K562 treated with DMSO at 1 percent for 48 hours (cell line): ENCODE data around the gene PCYT1A. TPM values are rescaled to one million over a fixed set of nuclear protein-coding genes. Genes with fewer than 3 reads are reported as not detected.

ENCODE experiments used
- total RNA-seq: library from RNA; unstranded; fragments of 300-600 nt; gene quantifications from 2 replicates; pipeline ENCODE4 v1.2.3, GENCODE V29; 2022; ENCODE audit warnings: low replicate concordance; ENCODE audit errors: extremely low read depth

PCYT1A gene
- total RNA-seq, result not detected in 2 replicates

DNA sequence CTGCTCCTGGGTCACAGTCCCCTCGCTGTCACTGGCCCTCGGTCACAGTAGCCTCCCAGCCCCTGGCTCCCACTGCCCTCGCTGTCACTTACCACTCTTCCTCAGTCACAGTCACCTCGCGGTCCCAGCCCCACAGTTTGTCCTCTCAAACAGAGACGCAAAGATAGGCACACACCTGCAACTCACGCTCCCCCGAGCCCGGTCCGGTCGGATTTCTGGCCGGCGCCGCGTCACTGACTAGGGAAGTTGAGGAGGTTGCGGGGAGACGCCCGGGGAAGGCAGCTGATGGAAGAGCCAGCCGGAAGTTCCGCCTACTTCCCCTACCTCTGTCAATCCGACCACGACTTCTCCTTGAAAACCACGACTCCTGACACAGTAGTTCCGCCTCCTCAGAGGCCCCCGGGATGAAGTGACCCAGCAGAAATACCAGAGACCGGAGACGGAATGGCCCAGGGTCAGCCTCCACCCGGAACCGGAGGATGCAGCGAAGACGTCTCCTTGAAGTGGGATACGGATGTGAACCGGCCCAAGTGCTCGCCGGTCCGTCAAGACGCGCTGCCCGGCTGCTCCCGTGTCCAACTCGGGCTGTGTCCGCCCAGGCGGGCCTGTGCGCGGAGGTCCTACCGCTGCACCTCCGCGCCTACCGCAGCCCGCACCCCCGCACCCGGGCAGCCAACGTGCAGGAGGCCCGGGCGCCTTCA is at the start of gene PCYT1A:
Gene PCYT1A (minus strand): TSS at position 287 of the 701 bp plus-strand sequence. CDS start 17,195 bp downstream, outside the sequence.

DNA sequence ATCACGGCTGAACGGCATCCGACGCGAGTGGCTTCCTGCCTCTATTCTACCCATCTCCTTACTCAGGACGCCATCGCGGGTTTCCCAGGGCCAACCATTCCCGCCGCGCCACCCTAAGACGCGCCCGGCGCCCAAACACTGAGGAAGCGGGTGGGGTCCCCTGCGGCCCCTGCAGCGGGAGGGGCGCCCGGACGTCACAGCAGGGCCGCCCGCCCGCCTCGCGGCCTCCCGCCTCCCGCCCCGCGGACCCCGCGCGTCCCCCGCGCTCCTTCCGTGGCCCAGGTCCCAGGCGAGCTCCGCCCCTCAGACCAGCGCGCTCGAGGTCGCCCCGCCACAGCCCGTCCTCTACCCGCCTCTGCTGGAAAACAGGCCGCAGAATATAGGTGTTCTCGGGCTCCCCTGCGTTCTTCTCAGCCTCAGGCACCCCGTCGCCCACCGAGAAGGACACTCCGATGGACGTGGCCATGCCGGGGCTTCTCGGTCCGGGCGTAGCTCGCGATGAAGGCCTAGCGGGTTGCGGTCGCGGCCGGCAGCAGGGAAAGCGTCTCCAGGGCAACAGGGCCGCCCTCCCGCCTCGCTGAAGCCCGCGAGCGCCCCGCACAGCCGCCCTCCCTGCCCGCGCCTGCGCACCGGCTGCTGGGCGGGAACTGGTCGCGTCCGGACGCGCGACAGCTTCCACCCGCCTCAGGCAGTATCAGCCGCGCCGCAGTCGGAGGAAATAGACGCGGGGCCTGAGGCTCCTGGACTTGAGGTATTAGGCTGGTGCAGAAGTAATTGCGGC is 30.4 kb upstream of the PCYT1A start, which contains the start of gene DYNLT2B:
Gene DYNLT2B (minus strand): TSS at position 554 of the 781 bp plus-strand sequence. CDS start 88 bp downstream, at position 466.

GRCh38 chr3:196216089-196216564 is 71.4 kb downstream of the PCYT1A start, which contains the start of gene SLC51A:
Gene SLC51A, plus strand, starts transcription at chr3:196216534. Its CDS starts 179 bp downstream, at chr3:196216713.

GRCh38 chr3:196210673-196211556 is 76.6 kb downstream of the PCYT1A start, which contains the start of gene ZDHHC19:
Gene ZDHHC19, minus strand, starts transcription at chr3:196211400. Its CDS starts 85 bp downstream, at chr3:196211315.

Other genes starting within 250 kb of the PCYT1A start
- gene TFRC, start 205.6 kb downstream of the PCYT1A start, total RNA-seq, result not detected in 2 replicates
- not detected in 2 replicates for gene ZDHHC19, start 76.3 kb downstream of the PCYT1A start, total RNA-seq
- gene SLC51A, start 71.2 kb downstream of the PCYT1A start, total RNA-seq, result not detected in 2 replicates
- not detected in 2 replicates for gene DYNLT2B, start 30.5 kb upstream of the PCYT1A start, total RNA-seq
- not detected in 2 replicates for gene TM4SF19, start 50.7 kb upstream of the PCYT1A start, total RNA-seq
- not detected in 2 replicates for gene UBXN7, start 144.7 kb upstream of the PCYT1A start, total RNA-seq
- gene RNF168, start 216.0 kb upstream of the PCYT1A start, total RNA-seq, result not detected in 2 replicates
- not detected in 2 replicates for gene SMCO1, start 227.6 kb upstream of the PCYT1A start, total RNA-seq